ENCODE measurements around the gene POU5F1.

- TF ChIP-seq EZH2 (IDR thresholded peaks at IDR 0.05; ENCODE audit: borderline replicate concordance, low read depth, low read length, poor library complexity, severe bottlenecking), result no peak
- TF ChIP-seq, protein P1, sequence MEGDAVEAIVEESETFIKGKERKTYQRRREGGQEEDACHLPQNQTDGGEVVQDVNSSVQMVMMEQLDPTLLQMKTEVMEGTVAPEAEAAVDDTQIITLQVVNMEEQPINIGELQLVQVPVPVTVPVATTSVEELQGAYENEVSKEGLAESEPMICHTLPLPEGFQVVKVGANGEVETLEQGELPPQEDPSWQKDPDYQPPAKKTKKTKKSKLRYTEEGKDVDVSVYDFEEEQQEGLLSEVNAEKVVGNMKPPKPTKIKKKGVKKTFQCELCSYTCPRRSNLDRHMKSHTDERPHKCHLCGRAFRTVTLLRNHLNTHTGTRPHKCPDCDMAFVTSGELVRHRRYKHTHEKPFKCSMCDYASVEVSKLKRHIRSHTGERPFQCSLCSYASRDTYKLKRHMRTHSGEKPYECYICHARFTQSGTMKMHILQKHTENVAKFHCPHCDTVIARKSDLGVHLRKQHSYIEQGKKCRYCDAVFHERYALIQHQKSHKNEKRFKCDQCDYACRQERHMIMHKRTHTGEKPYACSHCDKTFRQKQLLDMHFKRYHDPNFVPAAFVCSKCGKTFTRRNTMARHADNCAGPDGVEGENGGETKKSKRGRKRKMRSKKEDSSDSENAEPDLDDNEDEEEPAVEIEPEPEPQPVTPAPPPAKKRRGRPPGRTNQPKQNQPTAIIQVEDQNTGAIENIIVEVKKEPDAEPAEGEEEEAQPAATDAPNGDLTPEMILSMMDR (conservative IDR thresholded peaks at IDR 0.05; ENCODE audit: low read depth, low read length), result no peak
These were observed 38.9 kb downstream of the POU5F1 start for GRCh38 chr6:31131595-31131994.

Measured in A673 (cell line).